ENCODE results near the gene C9orf50. TPM values are rescaled to one million over a fixed set of nuclear protein-coding genes. Genes with fewer than 3 reads are reported as not detected.
"Not testable (repeated sequence)": the region's sequence is repeated elsewhere in the genome, so short reads cannot be mapped to it uniquely, and the experiment has no call there.

C9orf50 gene
- total RNA-seq, 2 donors from 2014 or later = not detected

DNA sequence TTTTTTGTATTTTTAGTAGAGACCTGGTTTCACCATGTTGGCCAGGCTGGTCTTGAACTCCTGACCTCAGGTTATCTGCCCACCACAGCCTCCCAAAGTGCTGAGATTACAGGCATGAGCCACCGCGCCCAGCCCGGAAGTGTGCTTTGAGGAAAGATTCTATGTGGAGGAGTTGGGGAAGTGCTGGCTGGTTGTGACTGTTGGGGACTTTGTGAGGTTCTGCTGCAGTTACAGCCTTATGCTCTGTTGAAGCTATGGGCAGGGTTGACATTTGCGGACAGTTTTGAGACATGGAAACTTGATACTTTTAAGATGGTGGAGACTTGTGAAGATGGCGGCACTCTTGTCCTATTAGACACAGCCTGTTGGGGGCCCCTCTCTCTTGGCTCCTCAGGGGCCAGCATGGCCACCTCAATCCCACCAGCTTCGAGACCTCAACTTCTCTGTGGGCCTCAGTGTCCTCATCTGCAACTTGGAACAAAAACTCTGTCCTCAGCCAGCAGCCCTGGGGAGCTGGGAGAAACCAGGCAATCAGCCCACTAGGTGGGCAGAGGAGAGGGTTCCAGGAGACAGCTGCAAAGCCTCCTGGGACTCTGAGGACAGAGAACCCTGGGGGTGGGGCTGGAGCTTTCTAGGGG lies 24.9 kb downstream of the C9orf50 start:
- Histone ChIP-seq H3K4me1 (peaks cover 14% of the 10 kb centered on the region), H3K27me3 (no peaks in the 10 kb centered on the region), H3K4me3 (no peak overlapping the region), H3K36me3 (replicated peaks in 1 of 2; ENCODE audit: insufficient read depth in 1 of 2, low read depth in 2 of 2) (no peaks in the 10 kb centered on the region), H3K27ac (no peak overlapping the region), H3K9me3 (no peaks in the 10 kb centered on the region)
- ATAC-seq (no peak), DNase-seq (no peak)
- 83 to 87% methylated on average over 6 of the region's 6 CpGs for WGBS, 2 donors
- TF ChIP-seq, protein P1, sequence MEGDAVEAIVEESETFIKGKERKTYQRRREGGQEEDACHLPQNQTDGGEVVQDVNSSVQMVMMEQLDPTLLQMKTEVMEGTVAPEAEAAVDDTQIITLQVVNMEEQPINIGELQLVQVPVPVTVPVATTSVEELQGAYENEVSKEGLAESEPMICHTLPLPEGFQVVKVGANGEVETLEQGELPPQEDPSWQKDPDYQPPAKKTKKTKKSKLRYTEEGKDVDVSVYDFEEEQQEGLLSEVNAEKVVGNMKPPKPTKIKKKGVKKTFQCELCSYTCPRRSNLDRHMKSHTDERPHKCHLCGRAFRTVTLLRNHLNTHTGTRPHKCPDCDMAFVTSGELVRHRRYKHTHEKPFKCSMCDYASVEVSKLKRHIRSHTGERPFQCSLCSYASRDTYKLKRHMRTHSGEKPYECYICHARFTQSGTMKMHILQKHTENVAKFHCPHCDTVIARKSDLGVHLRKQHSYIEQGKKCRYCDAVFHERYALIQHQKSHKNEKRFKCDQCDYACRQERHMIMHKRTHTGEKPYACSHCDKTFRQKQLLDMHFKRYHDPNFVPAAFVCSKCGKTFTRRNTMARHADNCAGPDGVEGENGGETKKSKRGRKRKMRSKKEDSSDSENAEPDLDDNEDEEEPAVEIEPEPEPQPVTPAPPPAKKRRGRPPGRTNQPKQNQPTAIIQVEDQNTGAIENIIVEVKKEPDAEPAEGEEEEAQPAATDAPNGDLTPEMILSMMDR (IDR thresholded peaks at IDR 0.05) = no peak
- TF ChIP-seq POLR2A (IDR thresholded peaks at IDR 0.05) = no peak
- intact Hi-C loops (cut with DNase I) = no loop called here

DNA sequence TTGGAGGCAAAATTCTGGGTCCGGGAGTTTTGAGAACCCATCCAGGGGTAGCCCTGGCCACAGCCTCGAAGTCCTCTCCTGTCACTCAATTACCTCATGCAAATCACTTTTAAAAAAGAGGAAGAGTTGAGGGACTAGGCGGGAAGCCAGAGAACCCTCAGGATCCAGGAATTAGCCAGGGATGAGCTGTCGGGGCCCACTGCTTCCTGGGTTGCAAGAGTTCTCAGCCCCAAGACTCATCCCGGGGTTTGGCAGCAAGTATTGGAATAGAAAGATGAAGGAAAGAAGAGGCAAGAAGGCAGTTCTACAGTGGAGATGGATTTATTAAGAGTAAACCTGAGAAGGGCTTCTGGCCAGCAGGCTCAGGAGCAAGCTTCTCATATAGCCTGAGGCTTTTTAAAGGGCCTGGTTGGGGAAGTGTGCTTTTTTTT lies 25.6 kb downstream of the C9orf50 start:
- peaks cover 14% of the 10 kb centered on the region for H3K4me1 ChIP-seq
- WGBS, 2 donors = 70 to 72% methylated on average over 5 of the region's 5 CpGs
- H3K9me3 ChIP-seq = no peaks in the 10 kb centered on the region
- DNase-seq (no peak), ATAC-seq (no peak)
- H3K4me3 ChIP-seq = no peak overlapping the region
- TF ChIP-seq, protein P1 (IDR thresholded peaks at IDR 0.05) = no peak
- no peak for TF ChIP-seq POLR2A (IDR thresholded peaks at IDR 0.05)
- no peaks in the 10 kb centered on the region for H3K27me3 ChIP-seq
- no peaks in the 10 kb centered on the region for H3K36me3 ChIP-seq (replicated peaks in 1 of 2; ENCODE audit: insufficient read depth in 1 of 2, low read depth in 2 of 2)
- no peak overlapping the region for H3K27ac ChIP-seq
- intact Hi-C loops (cut with DNase I) = no loop called here

DNA sequence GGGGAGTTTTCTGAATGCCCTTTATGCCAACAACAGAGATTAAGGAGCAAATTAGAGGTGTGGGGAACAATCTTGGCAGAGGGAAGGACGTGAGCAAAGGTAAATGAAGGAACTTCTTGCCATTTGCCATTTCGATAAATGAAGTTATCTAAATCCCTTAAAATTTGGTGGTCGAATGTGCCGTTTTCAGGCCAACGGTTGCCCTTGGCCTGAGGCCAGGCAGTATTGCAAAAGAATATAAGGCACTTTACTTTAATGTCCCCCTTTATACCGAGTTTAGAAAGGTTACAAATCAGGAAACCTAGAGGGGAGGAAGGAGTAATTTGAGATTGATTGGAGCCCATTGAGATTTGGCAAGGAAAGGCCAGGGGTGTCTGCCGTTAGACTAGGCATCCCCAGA lies 26.3 kb downstream of the C9orf50 start:
- Histone ChIP-seq H3K9me3 (no peaks in the 10 kb centered on the region), H3K4me3 (no peak overlapping the region), H3K27ac (no peak overlapping the region), H3K36me3 (replicated peaks in 1 of 2; ENCODE audit: insufficient read depth in 1 of 2, low read depth in 2 of 2) (no peaks in the 10 kb centered on the region), H3K4me1 (peaks cover 14% of the 10 kb centered on the region), H3K27me3 (no peaks in the 10 kb centered on the region)
- no peak for DNase-seq
- no peak for ATAC-seq
- 34 to 35% methylated on average over 7 of the region's 7 CpGs for WGBS, 2 donors
- intact Hi-C loops (cut with DNase I) = no loop called here
- TF ChIP-seq, protein P1 (IDR thresholded peaks at IDR 0.05) = no peak
- TF ChIP-seq POLR2A (IDR thresholded peaks at IDR 0.05) = no peak

DNA sequence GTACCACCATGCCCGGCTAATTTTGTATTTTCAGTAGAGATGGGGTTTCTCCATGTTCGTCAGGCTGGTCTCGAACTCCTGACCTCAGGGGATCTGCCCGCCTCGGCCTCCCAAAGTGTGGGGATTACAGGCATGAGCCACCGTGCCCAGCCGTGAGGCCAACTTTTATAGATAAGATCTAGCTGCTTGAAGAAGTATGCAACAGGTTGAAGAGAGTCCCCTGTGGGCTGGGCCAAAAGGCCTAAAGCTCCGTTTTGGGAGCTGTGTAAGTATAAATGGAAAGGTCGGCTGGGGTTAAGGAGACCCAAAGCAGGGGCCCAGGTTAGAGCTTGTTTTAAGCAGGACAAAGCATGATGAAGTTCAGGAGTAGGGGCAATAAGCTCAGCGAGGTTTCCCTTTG lies 28.1 kb downstream of the C9orf50 start:
- WGBS, 2 donors = 85 to 90% methylated on average over 10 of the region's 10 CpGs
- H3K4me1 ChIP-seq; H3K9me3 ChIP-seq; DNase-seq; H3K27ac ChIP-seq; H3K27me3 ChIP-seq; H3K4me3 ChIP-seq; H3K36me3 ChIP-seq (replicated peaks in 1 of 2; ENCODE audit: insufficient read depth in 1 of 2, low read depth in 2 of 2); intact Hi-C loops (cut with DNase I); ATAC-seq: not testable (repeated sequence)

DNA sequence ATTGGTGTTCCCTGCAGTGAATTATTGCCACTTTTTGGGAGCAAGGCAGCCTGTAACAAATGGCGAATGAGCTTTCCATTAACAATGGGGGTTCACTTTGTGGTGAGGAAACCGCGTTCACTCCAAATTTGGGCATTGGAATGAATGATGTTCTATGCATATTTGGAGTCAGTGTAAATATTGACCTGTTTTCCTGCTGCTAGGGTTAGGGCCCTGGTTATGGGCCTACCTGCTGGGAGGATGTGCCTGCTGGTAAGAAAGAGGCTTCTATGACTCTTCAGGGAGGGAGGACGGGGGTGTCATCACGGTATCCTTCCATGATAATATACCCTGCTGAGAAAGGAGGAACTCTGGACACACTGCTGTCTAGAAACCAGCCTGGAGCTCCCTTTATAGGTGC lies 29.0 kb downstream of the C9orf50 start:
- 69 to 76% methylated on average over 5 of the region's 5 CpGs for WGBS, 2 donors
- intact Hi-C loops (cut with DNase I) = no loop called here
- H3K36me3 ChIP-seq (replicated peaks in 1 of 2; ENCODE audit: insufficient read depth in 1 of 2, low read depth in 2 of 2) = no peaks in the 10 kb centered on the region
- no peak overlapping the region for H3K4me3 ChIP-seq
- no peaks in the 10 kb centered on the region for H3K9me3 ChIP-seq
- no peak overlapping the region for H3K27ac ChIP-seq
- H3K4me1 ChIP-seq = peaks cover 2% of the 10 kb centered on the region
- ATAC-seq (no peak), DNase-seq (no peak)
- no peaks in the 10 kb centered on the region for H3K27me3 ChIP-seq
- TF ChIP-seq, protein P1 (IDR thresholded peaks at IDR 0.05) = no peak
- no peak for TF ChIP-seq POLR2A (IDR thresholded peaks at IDR 0.05)
